GM23338 (cell line): ENCODE measurements around the gene HOXB6. TPM values are rescaled to one million over a fixed set of nuclear protein-coding genes. Genes with fewer than 3 reads are reported as not detected.

Experiments used
- ATAC-seq: fragments of 200-7000 bp; cut with Tn5 transposase; 3 replicates; pipeline ENCODE4 v1.9.1; 2020
- DNase-seq: peaks from one replicate; pipeline ENCODE4 v3.0.0-alpha.2; 2015; ENCODE audit warnings: low spot score
- H2AFZ ChIP-seq: fragments of 200-600 bp; sonication (generic); 2 replicates; pipeline ENCODE4 v1.8.0; 2016; ENCODE audit warnings: antibody characterized with exemption, mild to moderate bottlenecking, moderate library complexity
- H3F3A ChIP-seq: fragments of 200-600 bp; sonication (generic); replicated peaks from 2 replicates; pipeline ENCODE4 v1.8.0; 2017; ENCODE audit warnings: antibody characterized with exemption, mixed run types, low read depth
- H3K27ac ChIP-seq: fragments of 200-600 bp; sonication (generic); 2 replicates; pipeline ENCODE4 v1.6.1; 2016; ENCODE audit warnings: low read depth
- H3K27me3 ChIP-seq: fragments of 200-600 bp; sonication (generic); 2 replicates; pipeline ENCODE4 v1.8.0; 2016; ENCODE audit warnings: mild to moderate bottlenecking, mixed run types, moderate library complexity; ENCODE audit not compliant: insufficient read depth
- H3K36me3 ChIP-seq: fragments of 200-600 bp; sonication (generic); 2 replicates; pipeline ENCODE4 v1.8.0; 2016; ENCODE audit warnings: mild to moderate bottlenecking; ENCODE audit not compliant: insufficient read depth
- H3K4me1 ChIP-seq: fragments of 200-600 bp; sonication (generic); 2 replicates; pipeline ENCODE4 v1.8.0; 2016; ENCODE audit warnings: mild to moderate bottlenecking, moderate library complexity; ENCODE audit not compliant: insufficient read depth
- H3K4me2 ChIP-seq: fragments of 200-600 bp; sonication (generic); 2 replicates; pipeline ENCODE4 v1.7.1; 2017; ENCODE audit warnings: mixed run types
- H3K4me3 ChIP-seq: fragments of 200-600 bp; sonication (generic); 2 replicates; pipeline ENCODE4 v1.6.1; 2016; ENCODE audit warnings: mixed run types
- H3K79me2 ChIP-seq: fragments of 200-600 bp; sonication (generic); replicated peaks from 2 replicates; pipeline ENCODE4 v1.8.0; 2017; ENCODE audit warnings: mild to moderate bottlenecking; ENCODE audit not compliant: insufficient read depth
- H3K9me2 ChIP-seq: fragments of 200-600 bp; sonication (generic); 2 replicates; pipeline ENCODE4 v1.8.0; 2017; ENCODE audit not compliant: insufficient read depth
- H4K20me1 ChIP-seq: fragments of 200-600 bp; sonication (generic); replicated peaks from 2 replicates; pipeline ENCODE4 v1.8.0; 2017; ENCODE audit warnings: mild to moderate bottlenecking; ENCODE audit not compliant: insufficient read depth
- H3K27ac Mint-ChIP-seq: 2 replicates; pipeline ENCODE4 v1.8.0; 2020; ENCODE audit warnings: inconsistent platforms, mild to moderate bottlenecking, moderate library complexity, mixed read lengths
- H3K27me3 Mint-ChIP-seq: 3 replicates; pipeline ENCODE4 v1.8.0; 2022; ENCODE audit warnings: low read depth, mild to moderate bottlenecking, moderate library complexity, mixed read lengths, inconsistent platforms; ENCODE audit not compliant: insufficient read depth, poor library complexity
- H3K36me3 Mint-ChIP-seq: 3 replicates; pipeline ENCODE4 v1.8.0; 2021; ENCODE audit warnings: low read depth, mild to moderate bottlenecking, inconsistent platforms, moderate library complexity, mixed read lengths
- H3K4me1 Mint-ChIP-seq: 3 replicates; pipeline ENCODE4 v1.8.0; 2020; ENCODE audit warnings: mild to moderate bottlenecking, inconsistent platforms, mixed read lengths
- H3K4me3 Mint-ChIP-seq: 3 replicates; pipeline ENCODE4 v1.8.0; 2021; ENCODE audit warnings: moderate library complexity, mild to moderate bottlenecking, inconsistent platforms, mixed read lengths
- H3K9me3 Mint-ChIP-seq: 3 replicates; pipeline ENCODE4 v1.8.0; 2020; ENCODE audit warnings: moderate library complexity, mild to moderate bottlenecking, inconsistent platforms, mixed read lengths
- CREB1 ChIP-seq: fragments of 250-450 bp; sonication (Bioruptor Pico); IDR thresholded peaks from 2 replicates; pipeline ENCODE4 v1.5.0; 2020; ENCODE audit warnings: low read depth, mild to moderate bottlenecking, moderate library complexity
- CTCF ChIP-seq, 2 experiments: fragments of 200-600 bp in 1 of 2; sonication (generic) in 1 of 2; conservative IDR thresholded peaks; 2 replicates each; pipeline versions ENCODE4 v1.5.1 to v1.6.1; 2016 to 2017; ENCODE audit warnings: antibody characterized with exemption in 2 of 2, low read depth in 2 of 2, mild to moderate bottlenecking in 2 of 2, moderate library complexity in 1 of 2
- ETS1 ChIP-seq: IDR thresholded peaks from 2 replicates; pipeline ENCODE4 v1.6.1; 2016; ENCODE audit warnings: antibody characterized with exemption
- EZH2 ChIP-seq: fragments of 200-600 bp; sonication (generic); IDR thresholded peaks from one replicate; pipeline ENCODE4 v1.8.0; 2017; ENCODE audit warnings: antibody characterized with exemption, mild to moderate bottlenecking, low read depth; ENCODE audit not compliant: unreplicated experiment
- EZH2phosphoT487 ChIP-seq: fragments of 200-600 bp; sonication (generic); IDR thresholded peaks from one replicate; pipeline ENCODE4 v1.8.1; 2018; ENCODE audit warnings: antibody characterized with exemption; ENCODE audit not compliant: unreplicated experiment
- JUNB ChIP-seq: IDR thresholded peaks from one replicate; pipeline ENCODE4 v1.6.1; 2016; ENCODE audit warnings: antibody characterized with exemption; ENCODE audit not compliant: unreplicated experiment
- NANOG ChIP-seq: IDR thresholded peaks from 2 replicates; pipeline ENCODE4 v1.6.1; 2016; ENCODE audit warnings: antibody characterized with exemption, borderline replicate concordance
- REST ChIP-seq: IDR thresholded peaks from one replicate; pipeline ENCODE4 v1.6.1; 2018; ENCODE audit warnings: antibody characterized with exemption; ENCODE audit not compliant: unreplicated experiment
- ZNF114 ChIP-seq: fragments of 250-450 bp; sonication (Bioruptor Pico); IDR thresholded peaks from 2 replicates; pipeline ENCODE4 v1.5.0; 2020; ENCODE audit warnings: mild to moderate bottlenecking, moderate library complexity
- long read RNA-seq: library from polyadenylated mRNA; unstranded; transcript quantifications from one replicate; pipeline ENCODE4 v2.0.0, GENCODE V29; 2020; ENCODE audit not compliant: unreplicated experiment
- polyA plus RNA-seq: library from polyadenylated mRNA; unstranded; fragments of >200 nt; fragmentation: Nextera tagmentation; extraction: Ambion mirVana; gene quantifications from 2 replicates; pipeline ENCODE4 v1.2.1, GENCODE V29; 2016
- total RNA-seq: library from RNA; depleted of rRNA; stranded (reverse); fragments of >200 nt; shearing (Covaris generic); gene quantifications from 2 replicates; pipeline ENCODE4 v1.2.3, GENCODE V29; 2014; rRNA removed

The HOXB6 gene
- total RNA-seq = not detected in 2 replicates
- not detected in 2 replicates for polyA plus RNA-seq
- long read RNA-seq = 0 reads

- ATAC-seq = no peak
- no peak for DNase-seq
- Histone ChIP-seq H3K9me2 (no peaks in the 10 kb centered on the region), H3K27me3 (peaks cover 100% of the 10 kb centered on the region), H2AFZ (no peak within 1 kb of the TSS), H3F3A (peaks cover 72% of the 10 kb centered on the region), H3K27ac (no peak within 1 kb of the TSS), H3K36me3 (no peaks in the 10 kb centered on the region; the same call in 1 of the 2 replicates), H4K20me1 (peaks cover 84% of the 10 kb centered on the region), H3K4me1 (peaks cover 38% of the 10 kb centered on the region), H3K79me2 (no peaks in the 10 kb centered on the region), H3K4me2 (no peak within 1 kb of the TSS), H3K4me3 (no peak within 1 kb of the TSS)
- H3K27me3 Mint-ChIP-seq = peaks cover 100% of the 10 kb centered on the region
- H3K27ac Mint-ChIP-seq = no peak within 1 kb of the TSS
- H3K4me3 Mint-ChIP-seq = no peak within 1 kb of the TSS
- H3K36me3 Mint-ChIP-seq = no peaks in the 10 kb centered on the region
- peaks cover 10% of the 10 kb centered on the region; the same call in 2 of the 3 replicates for H3K4me1 Mint-ChIP-seq
- peaks cover 4% of the 10 kb centered on the region; the same call in 2 of the 3 replicates for H3K9me3 Mint-ChIP-seq
- peak; percentile 56 for TF ChIP-seq EZH2
- TF ChIP-seq REST = no peak
Measured at GRCh38 chr17:48604770-48605329, at the start of gene HOXB6. Gene HOXB6, minus strand, starts transcription at chr17:48604986. Its CDS starts 6,836 bp downstream, at chr17:48598150.

- Histone ChIP-seq H3K27me3 (peaks cover 89% of the 10 kb centered on the region), H3K79me2 (no peaks in the 10 kb centered on the region), H3K4me2 (no peak overlapping the region), H4K20me1 (no peaks in the 10 kb centered on the region; the same call in 1 of the 2 replicates), H2AFZ (no peak overlapping the region), H3K9me2 (no peaks in the 10 kb centered on the region), H3K27ac (no peak overlapping the region), H3K36me3 (no peaks in the 10 kb centered on the region), H3K4me1 (peaks cover 10% of the 10 kb centered on the region), H3F3A (peaks cover 26% of the 10 kb centered on the region), H3K4me3 (no peak overlapping the region)
- Mint-ChIP-seq H3K36me3 (no peaks in the 10 kb centered on the region), H3K27ac (no peak overlapping the region), H3K9me3 (no peaks in the 10 kb centered on the region; the same call in 2 of the 3 replicates), H3K4me1 (peaks cover 11% of the 10 kb centered on the region; the same call in 2 of the 3 replicates), H3K27me3 (peaks cover 73% of the 10 kb centered on the region), H3K4me3 (no peak overlapping the region)
- ATAC-seq (no peak), DNase-seq (no peak)
- TF ChIP-seq CTCF (conservative IDR thresholded peaks at IDR 0.05; ENCODE audit: low read depth in 2 of 2) (no peak), ZNF114 (CRISPR knock-in tag) (no peak), EZH2phosphoT487 (no peak), ETS1 (no peak), REST (no peak), EZH2 (no peak), NANOG (no peak), JUNB (no peak), CREB1 (CRISPR knock-in tag) (no peak)
Measured at GRCh38 chr17:48649741-48650140, 45.0 kb upstream of the HOXB6 start.
